GOT3 (cell line): ENCODE data around the gene CISD2.
"Not testable (repeated sequence)": the region's sequence is repeated elsewhere in the genome, so short reads cannot be mapped to it uniquely, and the experiment has no call there.

ENCODE experiments used
- DNase-seq: peaks from one replicate; lab custom pipeline; 2025; ENCODE audit warnings: mixed read lengths; lab: John Stamatoyannopoulos, UW

The CISD2 gene

GRCh38 chr4:102918859-102919258 is 50.1 kb downstream of the CISD2 start:
- no peak for DNase-seq

- DNase-seq: not testable (repeated sequence)
Measured at GRCh38 chr4:102919697-102920096, 50.9 kb downstream of the CISD2 start.

- no peak for DNase-seq
Measured at GRCh38 chr4:102935716-102936115, 66.9 kb downstream of the CISD2 start.

- not testable (repeated sequence) for DNase-seq
Measured at GRCh38 chr4:102938063-102938462, 69.3 kb downstream of the CISD2 start.
